NCI-H146 (cell line): ENCODE results near the gene SETX.

Experiments
- DNase-seq: peaks from one replicate; lab custom pipeline; 2025; lab: John Stamatoyannopoulos, UW

The SETX gene

DNA sequence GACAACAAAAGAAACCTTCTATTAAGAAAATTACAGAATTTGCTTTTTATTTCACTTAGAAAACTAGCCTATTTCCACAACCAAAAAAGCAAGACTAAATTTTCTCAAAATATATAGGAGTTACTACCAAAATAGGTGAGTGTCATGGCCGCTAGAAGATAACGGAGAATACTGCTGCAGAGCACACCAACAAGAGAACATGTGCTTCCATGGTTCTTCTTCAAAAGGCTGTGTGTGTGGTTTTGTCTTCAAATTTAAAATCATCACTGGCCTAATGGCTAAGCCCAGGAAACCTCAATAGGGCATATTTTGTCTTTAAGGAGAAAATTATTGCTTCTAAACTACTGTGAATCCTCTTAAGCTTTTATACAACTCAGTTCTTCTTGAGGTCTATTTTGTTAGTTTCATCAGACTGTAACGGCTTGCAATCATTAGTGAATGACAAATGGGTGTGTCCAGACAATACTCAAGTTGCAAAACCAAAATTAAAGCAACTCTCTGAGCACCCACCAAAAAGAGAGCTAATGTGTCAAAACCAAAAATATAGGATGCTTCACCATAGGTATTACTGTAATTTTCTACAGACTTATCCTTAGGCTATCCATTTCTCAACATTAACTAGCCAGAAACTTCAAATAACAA, 3.3 kb downstream of the SETX start:
- no peak for DNase-seq

DNA sequence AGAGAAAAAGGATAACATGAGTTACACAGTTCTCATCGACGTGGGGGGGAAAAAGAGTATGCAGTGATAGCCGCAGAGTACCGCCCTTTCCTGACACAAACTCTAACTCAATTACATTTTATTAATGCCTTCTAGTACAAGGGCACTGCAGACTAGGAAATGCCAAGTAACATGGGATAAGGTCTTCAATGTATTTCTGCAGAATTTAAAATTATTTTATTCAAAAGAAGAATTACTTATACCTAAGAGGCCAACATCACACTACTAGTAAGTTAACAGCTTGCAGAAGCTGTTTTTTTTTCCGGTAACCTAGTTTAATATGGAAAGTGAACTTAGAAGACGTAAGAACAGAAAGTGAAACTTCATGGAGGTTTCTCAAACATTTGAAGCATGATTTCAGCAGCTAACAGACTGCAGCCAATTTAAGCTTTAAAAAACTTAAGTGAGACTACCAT, 3.9 kb downstream of the SETX start:
- no peak for DNase-seq

DNA sequence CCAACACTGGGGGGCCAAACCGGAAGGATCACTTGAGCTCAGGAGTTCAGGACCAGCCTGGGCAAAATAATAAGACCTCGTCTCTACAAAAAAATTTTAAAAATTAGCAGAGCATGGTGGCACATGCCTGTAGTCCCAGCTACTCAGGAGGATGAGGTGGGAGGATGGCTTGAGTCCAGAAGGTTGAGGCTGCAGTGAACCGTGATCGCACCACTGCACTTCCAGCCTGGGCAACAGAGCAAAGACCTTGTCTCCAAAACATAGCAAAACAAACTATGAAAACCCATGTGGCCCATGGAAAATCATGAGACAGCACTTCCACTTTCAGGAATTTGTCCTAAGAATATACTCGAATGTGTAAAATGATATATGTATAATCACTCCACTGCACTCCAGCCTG, 6.1 kb downstream of the SETX start:
- no peak for DNase-seq

DNA sequence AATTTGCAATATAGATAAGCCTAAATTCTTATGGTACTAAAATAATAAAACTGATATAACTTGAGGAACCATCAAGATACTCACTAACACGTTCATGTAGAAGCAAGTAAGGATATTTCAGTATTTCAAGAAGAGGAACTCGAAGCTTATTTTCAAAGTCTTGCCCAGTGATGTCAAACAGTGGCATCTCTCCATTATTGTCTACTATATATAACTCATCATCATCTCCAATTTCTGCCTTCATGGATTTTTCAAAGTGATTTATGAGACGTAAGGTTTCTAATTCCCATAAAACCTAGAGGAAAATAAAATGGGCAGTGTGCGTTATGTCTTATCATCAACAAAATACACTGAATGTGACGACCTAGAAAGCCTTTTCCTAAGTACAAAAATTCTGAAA, 8.6 kb downstream of the SETX start:
- DNase-seq: no peak

DNA sequence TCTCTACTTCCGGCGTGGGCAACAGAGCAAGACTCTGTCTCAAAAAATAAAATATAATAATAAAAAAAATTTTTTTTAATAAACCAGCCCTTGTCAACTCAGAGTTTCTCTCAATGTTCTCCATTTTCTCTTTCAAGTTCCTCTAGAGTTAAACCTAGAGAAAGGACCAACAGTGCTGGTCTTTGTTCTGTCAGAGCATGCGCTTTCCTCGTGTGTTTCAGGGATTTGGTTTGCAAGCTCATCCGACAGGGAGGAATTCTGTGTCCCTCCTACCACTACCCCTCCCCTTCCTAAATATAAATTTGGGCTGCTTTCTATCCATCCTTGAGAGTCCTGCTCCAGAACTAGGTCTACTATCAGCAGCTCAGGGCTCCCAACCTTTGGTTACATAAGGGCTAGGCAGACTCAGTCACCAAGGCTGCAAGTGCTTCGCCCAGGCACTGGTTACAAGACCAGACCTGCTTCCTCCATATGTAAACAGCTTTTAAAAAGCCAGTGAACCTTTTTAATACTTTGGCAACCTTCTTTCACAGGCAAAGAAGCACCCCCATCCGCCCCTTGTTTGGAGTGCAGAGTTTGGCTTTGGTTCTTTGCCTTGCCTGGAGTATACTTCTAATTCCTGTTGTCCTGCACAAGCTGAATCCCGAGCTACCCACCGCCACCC, 13.5 kb downstream of the SETX start:
- no peak for DNase-seq

DNA sequence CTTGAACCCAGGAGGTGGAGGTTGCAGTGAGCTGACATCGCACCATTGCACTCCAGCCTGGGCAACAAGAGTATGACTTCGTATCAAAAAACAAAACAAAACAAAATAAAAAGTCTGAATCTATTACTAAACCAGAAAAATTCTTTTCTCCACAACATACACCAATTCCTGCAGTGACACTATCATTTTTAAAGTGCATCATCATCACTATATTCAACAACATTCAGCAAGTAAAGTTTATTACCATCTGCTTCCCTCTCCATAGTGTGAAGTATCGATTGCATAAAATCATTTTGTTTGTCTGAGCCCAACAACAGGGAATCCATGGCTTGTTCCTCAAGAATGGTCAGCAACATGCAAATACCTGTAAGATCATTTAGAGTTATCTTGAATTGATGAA, 20.4 kb downstream of the SETX start:
- DNase-seq: no peak

DNA sequence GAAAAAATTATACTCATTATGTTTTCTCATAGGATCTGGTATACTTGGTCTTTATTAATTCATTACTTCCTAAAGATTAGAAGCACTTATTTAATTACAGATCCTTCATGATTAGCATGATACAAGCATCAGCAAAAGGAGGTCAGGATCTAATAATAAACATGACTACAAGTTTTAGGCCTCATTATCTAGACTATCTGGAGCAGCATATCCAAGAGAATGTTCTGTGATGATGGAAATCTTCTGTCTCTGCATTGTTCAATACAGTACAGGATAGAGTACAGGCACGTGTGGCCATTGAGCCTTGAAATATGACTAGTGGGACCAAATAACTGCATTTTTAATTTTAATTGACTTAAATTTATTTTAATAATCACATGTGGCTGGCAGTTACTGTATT, 21.2 kb downstream of the SETX start:
- DNase-seq: no peak

DNA sequence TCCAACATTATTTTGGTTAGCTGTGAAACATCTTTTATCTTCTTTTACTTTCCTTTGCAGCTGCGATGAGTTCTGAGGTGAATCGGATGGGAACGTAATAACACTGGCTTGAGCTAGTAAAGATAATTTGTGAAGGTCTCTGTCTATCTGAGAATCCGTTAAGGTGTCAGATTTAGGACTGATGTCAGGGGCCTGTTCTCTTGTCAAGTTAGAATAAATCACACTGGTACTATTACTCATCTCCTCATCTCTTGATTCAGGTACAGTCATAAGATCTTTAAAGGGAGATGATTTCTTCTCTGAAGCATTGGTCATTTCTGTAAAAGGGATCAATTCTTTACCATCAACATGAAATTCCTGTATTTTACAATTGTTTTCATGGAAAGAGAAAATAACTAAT, 26.2 kb downstream of the SETX start:
- DNase-seq: no peak

DNA sequence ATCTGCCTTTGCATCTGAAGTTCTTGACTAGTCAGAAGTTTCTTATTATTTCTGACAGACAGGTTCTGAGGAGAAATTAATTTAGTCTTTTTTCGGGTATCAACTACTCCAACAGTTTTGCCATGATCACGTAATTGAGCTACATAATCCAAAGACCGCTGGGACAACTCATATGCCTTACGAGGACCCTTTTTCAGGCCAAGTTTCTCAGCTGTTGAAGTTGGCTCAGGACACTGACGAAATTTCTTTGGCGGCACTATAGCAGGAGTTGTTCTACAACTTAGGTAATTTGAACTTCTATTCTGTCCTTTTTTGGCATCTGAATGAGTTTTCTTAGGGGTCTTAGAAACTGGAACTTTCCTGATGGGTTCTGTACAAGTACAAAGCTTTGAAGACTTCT, 27.2 kb downstream of the SETX start:
- DNase-seq: no peak

DNA sequence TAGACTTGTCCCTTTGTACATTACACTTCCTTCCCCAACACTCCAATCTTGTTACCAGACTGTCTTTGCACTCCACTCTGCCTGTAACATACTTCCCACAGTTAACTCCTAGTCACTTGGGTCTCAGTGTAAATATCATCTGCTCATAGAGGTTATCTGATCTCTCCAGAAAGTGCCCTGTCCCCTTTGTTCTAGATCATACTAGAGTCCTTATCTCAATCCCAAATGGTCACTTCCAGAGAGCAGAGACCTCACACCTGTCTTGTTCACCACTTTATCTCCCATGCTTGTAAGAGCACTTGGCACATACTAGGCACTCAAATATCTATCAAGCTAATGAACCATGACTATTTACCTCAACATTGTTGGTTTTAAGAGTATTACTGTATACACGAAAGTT, 30.4 kb downstream of the SETX start:
- DNase-seq: no peak

DNA sequence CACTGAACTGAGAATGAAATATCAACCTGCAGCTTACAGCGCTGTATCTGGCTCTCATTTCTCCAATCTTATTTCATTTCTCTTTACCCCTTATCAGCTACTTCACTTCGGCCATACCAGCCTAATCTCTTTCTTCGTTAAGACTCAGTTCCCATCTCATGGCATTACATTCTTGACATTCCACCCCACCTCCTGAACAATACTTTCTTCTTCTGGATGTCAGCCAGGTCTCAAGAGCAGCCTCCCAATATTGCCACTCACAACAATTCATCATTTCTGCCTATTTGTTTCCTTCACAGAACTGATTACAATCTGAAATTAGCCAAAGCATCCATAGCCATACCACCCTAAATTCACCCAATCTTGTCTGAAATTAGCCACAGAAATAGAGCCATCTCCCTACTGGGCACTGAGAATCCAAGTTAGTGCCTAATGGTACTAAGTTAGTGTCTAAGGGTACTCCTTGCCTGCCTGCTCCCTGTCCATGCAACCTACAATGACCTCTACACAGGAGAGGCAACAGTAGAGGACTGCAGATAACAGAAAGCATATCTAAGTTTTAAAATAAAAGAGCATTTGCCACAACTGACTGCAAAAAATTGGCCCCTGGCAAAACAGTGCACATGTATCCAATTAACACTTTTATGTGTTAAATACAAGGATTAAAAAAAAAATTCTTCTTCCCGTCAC, 35.2 kb downstream of the SETX start:
- DNase-seq: no peak

DNA sequence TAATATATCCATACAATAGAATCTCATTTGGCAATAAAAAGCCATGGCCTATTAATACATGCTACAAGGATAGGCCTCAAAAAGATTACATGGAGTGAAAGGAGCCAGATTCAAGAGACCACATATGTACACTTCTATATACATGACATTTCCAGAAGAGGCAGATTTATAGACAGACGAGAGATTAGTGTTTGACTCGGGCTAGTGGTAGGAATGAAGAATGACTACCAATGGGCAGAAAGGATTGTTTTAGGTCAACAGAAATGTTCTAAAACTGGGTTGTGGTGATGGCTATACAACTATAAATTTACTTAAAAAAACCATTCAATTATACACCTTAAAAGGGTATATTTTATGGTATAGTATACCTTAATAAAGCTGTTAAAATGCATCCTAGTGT, 41.9 kb downstream of the SETX start:
- no peak for DNase-seq

DNA sequence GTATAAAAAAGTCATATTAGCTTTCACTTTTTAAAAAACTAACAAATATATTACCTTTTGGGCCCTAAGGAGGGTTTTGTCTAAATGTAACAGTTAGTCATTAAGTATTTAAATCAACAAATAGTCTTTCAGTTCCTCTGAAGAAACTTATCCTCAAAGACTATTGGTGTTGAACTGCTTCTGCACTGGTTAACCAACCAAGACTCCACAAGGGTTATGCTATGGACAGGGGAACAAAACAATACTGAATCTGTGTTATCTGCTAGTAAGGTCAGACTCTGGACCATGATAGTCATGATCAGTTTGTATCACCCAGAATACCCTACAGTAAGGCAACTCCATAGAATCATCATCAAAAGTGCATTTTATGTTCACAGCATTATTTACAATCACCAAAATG, 42.4 kb downstream of the SETX start:
- DNase-seq: no peak

DNA sequence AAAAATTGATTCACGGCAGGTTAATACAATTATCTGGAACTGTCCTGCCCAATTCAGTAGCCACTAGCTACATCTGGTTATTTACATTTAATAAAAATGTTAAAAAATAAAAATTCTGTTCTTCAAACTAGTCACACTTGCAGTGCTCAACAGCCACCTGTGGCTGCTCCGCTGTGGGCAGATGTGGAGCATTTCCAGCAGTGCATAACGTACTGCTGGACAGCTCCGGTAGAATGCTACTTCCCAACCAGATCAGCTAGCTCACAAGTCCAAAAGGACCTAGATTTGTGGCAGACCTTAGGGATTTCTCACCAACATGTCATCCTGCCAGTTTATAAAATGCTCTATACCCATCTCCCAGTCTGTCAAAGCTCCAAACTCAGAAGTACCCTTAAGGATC, 42.8 kb downstream of the SETX start:
- DNase-seq: no peak

DNA sequence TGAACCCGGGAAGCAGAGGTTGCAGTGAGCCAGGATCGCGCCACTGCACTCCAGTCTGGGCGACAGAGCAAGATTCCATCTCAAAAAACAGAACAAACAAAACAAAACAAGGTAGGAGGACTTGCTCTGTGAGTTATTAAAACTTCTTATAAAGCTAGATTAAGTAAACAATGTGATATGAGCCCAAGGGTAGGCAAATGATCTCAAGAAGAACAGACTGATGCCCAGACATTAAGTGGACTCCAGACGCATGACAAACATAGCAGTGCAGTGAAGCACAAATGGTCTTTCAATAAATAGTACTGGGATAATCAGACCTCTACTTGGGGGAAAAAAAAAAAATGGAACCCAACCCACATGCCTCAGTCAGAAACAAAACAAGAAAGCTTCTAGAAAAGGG, 45.7 kb downstream of the SETX start:
- no peak for DNase-seq

DNA sequence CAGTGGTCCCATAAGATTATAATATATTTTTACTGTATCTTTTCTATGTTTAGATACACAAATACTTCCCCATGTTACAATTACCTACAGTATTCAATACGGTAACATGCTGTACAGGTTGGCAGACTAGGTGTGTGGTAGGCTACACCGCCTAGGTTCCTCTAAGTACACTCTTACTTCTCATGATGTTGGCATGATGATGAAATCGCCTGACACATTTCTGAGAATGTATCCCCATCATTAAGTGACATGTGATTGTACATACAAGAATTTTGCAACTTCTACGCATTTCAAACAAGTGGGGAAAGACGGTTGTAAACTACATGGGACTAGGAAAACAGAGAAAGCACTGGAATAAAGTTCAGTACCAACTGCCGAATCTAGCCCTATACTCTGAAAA, 53.3 kb downstream of the SETX start:
- DNase-seq: no peak

DNA sequence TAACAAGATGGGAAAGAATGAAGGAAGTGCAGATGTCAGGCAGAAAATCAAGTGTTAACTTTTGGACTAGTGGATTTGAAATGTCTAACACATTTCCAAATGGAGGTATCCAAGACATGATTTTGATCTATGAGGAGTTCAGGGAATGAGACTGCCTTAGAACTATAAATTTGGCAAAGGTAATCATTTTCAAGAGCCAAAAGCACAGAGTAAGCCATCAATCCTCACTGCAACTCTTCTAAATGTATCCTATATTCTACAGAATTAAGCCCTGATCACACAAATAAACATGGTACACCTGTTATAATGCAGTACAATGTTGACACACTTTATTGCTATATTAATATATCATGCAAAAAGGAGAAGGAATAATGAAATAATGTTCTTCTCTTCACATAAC, 55.6 kb downstream of the SETX start:
- no peak for DNase-seq

DNA sequence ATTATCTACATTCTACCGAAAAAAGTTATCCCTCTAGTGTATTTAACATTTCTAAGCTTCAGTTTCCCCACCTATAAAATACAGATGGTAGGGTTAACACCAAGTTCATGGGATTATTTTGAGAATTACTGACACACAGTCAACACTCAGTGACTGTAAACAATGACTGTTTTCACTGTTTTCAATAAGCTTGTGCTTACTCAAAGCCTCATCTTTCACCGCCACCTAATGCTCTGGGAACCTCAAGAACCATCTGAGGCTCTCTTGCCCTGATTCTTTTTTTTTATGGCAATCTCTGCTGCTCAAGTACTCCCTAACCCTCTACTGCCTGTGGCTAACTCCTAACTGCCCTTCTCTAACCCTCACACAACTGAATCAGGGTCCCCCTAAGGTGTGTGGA, 59.6 kb downstream of the SETX start:
- no peak for DNase-seq

DNA sequence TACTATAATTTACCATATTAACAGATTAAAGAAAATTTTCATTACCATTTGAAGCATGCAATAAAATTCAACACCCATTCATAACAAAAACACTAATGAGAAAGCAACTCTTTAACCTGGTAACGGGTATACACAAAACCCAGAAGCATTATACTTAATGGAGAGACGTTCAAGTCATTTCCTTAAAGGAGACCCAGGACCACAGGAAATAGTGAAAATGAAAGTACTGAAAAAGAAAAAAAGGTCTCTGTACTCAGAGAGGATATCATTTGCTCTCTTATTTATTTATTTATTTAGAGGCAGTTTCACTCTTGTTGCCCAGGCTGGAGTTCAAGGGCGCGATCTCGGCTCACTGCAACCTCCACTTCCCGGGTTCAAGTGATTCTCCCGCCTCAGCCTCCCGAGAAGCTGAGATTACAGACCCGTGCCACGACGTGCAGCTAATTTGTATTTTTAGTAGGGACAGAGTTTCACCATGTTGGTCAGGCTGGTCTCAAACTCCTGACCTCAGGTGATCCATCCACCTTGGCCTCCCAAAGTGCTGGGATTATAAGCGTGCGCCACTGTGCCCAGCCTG, 61.6 kb downstream of the SETX start:
- no peak for DNase-seq

DNA sequence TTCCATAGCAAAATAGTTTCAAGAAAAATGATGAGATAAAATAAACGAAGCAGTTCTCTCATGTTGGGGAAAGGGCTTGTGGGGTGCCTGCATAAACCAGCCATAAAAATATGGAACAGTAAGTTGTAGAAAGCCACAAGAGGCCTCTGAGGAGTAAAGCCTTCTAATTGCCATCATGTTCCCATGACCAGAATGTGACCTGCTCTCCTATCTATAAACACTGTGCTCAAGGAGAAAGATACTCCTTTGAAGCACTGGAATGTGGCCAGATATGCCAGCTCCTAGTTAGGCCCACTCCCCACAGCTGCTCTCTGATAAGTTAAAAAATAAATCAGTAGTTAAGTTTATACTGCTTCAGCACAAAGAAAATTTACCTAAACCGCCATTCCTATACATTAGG, 65.8 kb downstream of the SETX start:
- no peak for DNase-seq

DNA sequence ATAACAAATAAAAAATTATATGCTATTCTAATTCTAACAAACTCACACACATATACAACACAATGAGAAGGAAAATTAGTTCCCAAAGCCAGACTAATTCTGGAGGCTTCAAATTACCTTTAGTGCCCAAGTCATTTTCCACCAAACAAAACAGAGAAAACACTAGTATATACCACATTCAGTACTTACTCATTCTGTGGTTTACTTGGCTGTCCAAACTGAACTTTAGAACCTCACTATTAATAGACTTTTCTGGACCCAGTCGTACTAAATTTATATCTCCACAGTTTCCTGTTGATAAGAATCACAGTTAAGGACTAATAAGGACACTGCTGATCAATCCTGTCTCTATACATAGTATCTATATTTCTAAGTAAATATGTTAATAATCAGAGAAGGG, 66.4 kb downstream of the SETX start:
- DNase-seq: no peak

DNA sequence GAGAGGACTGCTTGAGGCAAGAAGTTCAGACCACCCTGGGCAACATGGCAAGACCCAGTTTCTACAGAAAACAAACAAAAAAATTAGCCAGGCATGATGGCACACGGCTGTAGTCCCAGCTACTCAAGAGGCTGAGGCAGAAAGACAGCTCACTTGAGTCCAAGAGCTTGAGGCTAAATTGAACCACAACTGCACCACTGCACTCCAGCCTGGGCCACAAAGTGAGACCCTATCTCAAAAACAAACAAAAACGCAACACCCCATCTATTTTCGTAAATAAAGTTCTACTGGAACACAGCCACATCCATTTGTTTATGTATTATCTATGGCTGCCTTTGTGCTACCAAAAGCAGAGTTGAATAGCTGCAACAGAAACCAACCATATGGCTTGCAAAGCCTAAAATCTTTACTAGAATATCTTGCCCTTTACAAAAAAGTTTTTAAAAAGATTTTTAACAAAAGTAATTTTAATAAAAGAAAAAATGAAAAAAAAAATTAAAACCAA, 67.5 kb downstream of the SETX start:
- no peak for DNase-seq

DNA sequence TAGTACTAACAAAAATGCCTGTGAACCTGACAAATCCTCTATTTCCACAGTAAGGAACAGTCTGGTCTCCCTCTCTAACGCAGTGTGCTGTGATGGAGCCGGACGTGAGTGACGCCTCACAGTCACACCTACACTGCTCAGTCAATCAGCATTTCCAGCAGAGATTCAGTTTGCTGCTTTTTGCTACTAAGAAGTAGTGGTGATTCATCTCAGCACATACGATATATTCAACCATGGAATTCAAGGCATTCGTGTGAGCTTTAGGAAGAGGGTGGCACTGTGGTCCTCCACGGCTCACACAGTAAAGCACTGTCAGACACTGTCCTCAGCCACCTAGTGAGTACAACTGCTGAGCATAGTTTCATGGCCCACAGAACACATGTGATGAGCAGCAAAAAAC, 70.9 kb downstream of the SETX start:
- DNase-seq: no peak
